ENCODE results near the gene RFWD3.

RFWD3 gene

GRCh38 chr16:74575807-74576643 lies 90.7 kb downstream of the RFWD3 start:
- DNase-seq: no peak

DNA sequence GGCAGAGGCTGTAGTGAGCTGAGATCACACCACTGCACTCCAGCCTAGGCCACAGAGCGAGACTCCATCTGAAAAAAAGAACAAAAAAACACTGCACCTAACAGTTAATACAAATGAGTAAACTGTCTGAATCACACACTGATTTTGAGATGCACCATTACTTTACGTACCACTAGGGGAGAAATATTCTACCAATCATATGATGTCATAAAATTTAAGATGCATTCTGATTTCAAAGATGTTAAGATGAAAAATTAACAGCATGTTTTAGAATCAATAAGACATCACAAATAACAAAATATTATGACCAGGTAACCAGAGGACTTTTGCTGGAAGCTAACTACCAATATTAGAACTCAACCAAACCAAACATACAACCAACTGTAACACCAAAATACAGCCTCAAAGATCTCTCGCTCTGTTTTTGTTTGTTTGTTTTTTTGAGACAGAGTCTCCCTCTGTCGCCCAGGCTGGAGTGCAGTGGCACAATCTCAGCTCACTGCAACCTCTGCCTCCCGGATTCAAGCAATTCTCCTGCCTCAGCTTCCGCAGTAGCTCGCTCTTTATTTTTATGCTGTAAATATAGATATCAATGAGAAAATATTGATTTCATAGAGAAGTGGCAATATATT lies 91.4 kb downstream of the RFWD3 start:
- DNase-seq: no peak

- DNase-seq: no peak
Observed at GRCh38 chr16:74574146-74574545, 92.5 kb downstream of the RFWD3 start.

- no peak for DNase-seq
Observed at GRCh38 chr16:74573622-74574021, 93.1 kb downstream of the RFWD3 start.
